ENCODE data around the gene CLCN5.

CLCN5 gene

DNA sequence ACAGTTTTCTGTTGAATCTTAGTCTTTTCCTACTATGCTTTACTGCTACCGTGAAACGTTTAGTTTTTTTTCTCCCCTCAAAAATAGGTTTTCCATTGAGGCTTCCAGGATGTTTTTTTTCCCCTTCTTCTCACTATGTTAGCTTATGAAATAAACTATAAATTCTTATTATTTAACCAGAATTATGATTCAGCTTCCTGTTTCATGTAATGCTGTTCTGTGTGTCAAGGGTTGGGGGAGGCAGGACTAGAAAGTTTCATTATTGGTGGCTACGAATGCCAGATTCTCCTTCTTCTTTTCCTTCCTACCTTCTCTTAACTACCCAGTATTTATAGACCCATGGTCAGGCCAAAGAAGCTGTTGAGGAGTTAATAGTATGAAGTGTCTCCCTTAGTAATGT lies 11.8 kb downstream of the CLCN5 start:
- no peak for DNase-seq

DNA sequence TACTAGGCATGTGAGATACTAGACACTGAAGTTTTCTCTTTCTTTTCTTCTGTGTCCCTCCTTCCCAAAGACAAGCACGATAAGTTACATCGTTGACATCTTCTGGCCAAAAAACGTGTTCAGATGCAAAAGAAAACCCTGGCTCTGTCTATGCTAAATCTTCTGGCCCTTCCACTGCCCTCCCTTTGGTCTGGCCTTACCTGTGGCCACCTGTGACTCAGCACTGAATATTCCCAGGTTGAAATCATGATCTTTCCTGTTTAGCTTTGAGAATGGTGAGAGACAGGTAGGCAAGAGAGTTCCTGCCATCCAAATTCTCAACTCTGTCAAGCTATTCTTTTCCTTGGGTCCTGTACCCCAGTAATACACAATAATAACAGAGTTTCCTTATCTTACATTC lies 12.3 kb downstream of the CLCN5 start:
- no peak for DNase-seq

DNA sequence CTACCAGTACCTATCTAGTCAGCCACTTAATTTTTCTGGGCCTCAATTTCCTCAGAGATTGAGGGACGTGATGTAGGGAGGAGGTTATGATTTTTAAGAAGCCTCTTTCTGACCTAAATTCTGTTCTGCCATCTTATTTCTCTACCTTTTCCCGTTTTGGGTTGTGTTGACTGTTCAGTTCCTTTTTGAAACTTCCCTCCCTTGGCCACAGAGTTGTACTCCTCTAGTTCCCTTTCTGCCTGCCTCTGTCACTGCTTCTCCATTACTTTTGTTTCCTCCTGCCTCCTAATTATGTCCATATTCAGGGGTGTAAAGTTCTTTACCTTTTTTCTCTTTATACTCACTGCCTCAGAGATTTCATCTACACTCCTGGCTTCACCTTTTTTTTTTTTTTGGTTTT lies 25.4 kb downstream of the CLCN5 start:
- DNase-seq: no peak

GRCh38 chrX:49949961-49950360 lies 27.6 kb downstream of the CLCN5 start:
- DNase-seq: no peak

DNA sequence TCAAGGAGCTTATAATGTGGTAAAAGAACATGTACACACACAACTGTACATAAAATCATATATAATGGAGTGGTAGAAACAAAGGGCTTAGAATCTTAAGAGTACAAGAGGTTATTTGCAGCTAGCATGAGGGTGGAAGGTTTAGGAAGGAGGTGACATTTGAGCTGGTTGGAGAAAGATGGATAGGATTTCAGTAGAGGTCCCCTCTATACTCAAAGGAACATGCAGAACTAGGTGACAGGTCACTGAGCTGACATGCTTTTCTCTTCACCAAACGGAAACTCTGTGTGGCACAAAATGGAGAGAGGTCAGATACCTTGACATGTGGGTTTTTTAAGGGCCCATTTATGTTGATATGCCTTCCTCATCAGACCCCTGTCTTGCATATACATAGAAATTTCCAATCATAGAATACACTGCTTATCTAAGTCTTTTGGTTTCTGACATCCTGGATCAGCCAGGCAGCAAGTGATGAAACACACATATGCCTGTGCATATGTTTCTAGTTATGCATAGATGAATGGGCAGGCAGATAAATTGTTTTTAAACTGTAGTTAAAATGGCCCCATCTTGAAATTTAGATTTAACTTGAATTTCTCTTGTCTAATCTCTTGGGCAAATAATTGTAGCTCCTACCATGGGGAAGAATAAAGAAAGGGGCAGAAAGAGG lies 29.3 kb downstream of the CLCN5 start:
- no peak for DNase-seq

DNA sequence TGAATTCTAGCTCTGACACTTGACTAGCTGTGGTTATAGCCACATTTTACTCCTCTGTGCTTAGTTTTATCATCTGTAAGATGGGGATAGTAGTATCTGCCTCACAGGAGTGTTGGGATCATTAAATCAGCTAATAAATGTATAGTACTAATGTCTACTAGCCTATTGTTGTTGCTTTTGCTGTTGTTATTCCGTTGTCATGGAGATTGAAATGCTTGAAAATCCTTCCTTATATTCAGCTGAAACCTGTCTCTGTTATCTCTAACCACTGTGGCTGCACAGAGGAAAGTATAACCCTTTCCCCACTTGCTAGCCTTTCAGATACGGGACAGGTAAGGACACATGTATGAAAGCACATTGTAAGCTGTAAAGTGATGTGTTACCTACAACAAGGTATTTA lies 33.9 kb downstream of the CLCN5 start:
- DNase-seq: no peak

- DNase-seq: no peak
Measured at GRCh38 chrX:49958727-49959485, 36.5 kb downstream of the CLCN5 start.

GRCh38 chrX:49959602-49960001 lies 37.2 kb downstream of the CLCN5 start:
- DNase-seq: no peak

DNA sequence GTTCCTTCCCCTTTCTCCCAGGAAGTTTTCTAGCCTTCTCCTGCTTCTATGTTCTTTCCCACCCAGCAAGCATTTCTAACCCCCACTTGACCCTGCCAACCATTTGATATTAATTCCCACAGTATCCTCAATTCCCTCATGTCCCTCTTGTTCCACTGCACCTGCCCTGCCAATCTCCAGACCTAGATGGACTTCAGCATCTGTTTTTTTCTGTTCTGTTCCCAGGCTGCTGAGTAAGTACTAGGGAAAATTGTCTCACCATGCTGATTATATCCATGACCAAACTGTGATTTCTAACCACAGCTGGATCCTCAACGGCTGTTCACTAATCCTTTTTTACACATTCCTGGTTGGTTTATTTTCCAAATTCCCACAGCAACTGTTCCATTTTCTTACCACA lies 37.7 kb downstream of the CLCN5 start:
- DNase-seq: peak; percentile 31

- DNase-seq: no peak
Measured at GRCh38 chrX:49970674-49971073, 48.3 kb downstream of the CLCN5 start.

DNA sequence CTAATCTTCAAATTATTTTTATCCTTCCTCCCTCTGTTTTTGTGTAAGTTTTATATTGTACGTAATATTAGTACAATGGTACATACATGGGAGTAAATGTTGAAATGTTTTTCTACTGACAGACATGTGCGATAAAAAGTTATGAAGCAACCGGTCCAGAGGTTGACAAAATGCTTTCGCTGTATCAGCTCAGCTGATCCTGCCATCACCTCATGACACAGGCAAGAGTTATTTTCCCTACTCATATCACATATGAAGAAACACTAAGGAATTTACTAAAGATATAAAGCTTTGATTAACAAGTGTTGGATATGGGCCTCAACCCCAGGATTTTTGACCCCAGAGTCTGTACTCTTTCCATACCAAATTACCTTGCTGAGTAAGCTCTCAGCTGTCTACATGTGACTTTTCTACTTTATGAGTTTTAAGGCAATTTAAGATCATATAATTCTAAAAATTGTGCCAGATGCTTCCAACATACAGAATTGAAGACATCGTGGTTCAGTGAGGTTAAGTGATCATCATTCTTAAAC lies 50.0 kb downstream of the CLCN5 start:
- no peak for DNase-seq

DNA sequence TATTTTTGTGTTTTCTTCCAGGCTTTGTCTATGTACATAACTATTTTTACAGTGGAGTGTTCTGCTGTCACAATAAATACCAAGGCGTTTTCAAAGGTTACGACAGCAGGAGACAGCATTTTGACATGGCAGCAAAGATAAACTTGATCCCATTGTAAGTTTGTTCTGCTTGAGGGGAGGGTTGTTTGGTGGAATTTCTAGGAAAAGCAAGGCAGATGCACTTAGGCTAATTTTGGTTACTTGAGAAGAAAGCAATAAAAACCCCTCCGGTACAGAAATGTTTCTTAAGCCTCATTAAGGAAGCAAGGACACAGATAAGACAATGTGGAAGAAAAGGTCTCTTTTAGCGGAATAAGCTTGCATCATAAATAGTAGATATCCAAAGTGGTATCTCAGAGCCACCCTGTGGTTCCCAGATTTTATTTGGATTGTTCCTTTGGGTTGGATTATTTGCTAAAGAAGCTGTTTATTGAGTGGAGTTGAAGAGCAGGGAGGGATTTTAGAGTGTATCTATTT lies 54.3 kb downstream of the CLCN5 start:
- no peak for DNase-seq

GRCh38 chrX:49977319-49978090 lies 55.1 kb downstream of the CLCN5 start:
- peak; percentile 90 for DNase-seq

- peak; percentile 43 for DNase-seq
Measured at GRCh38 chrX:49978176-49978575, 55.8 kb downstream of the CLCN5 start.

DNA sequence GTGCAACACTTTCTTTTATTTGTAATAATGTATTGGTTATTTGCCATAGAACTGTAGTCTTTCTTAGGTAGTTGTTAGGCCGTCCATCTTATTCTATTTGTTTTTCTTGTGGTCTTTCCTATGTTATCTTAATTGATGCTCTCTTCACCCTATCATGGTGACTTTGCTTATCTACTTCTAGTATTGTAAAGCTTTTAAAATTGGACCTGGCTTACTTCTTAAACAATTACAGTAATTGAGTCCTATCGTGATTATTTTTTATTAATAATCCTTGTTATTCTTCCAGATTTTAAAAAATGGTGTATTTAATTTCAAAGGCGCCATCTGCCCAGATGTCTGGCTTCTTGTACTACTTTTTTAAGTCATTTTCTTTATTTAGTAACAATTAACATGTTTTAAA lies 63.7 kb downstream of the CLCN5 start:
- DNase-seq: no peak

- DNase-seq: no peak
Measured at GRCh38 chrX:49987651-49988050, 65.3 kb downstream of the CLCN5 start.

- peak; percentile 9 for DNase-seq
Measured at GRCh38 chrX:49988143-49988542, 65.7 kb downstream of the CLCN5 start.

- peak; percentile 61 for DNase-seq
Measured at GRCh38 chrX:49991758-49992157, 69.4 kb downstream of the CLCN5 start.

DNA sequence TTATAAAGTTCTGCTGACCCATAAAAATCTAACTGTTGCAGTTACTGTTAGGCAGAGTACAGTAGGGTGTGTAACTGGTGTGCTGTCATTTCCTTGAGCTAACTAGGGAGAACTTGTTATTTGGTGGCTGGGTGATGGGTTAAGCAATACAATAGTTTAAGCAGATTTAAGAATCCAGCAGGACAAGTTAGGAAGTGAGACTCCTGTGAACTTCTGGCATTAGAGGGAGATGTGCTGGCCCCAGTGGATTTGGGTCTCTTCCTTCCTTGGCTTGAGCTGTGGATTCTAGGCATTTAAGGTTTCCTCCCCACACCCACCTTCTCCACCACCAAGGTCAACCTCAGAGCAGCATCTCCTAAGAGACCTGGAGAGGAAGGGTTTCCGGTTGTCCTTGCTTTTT lies 70.5 kb downstream of the CLCN5 start:
- DNase-seq: no peak

GRCh38 chrX:49993661-49994060 lies 71.3 kb downstream of the CLCN5 start:
- no peak for DNase-seq

DNA sequence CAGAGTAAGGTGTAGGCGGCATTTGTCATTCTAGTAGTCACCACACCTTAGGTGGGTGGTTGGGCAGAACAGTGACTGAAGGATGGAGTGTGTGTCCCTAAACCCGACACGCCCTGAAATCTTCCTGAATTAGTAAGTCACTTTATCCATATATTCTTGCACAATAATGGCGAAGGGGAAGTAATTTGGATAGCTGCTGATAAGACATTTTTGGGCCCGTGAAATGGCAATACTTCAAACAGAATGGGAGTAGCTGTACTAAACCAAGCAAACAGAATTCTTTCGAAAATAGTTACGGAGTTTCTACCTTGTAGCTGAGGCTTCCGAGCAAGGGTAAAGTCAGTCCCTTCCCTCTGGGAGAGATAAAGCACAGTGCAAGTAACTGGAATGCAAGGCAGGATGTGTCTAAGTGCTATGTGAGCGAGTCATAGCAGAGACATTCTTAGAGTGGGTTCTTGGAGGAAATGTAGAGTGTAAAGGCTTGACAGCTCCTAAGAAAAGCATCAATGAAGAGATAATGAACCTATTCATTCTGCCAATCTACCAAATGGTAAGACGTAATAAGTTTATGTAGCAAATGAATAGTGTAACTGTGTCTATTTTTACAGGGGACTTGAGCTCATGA lies 72.8 kb downstream of the CLCN5 start:
- no peak for DNase-seq

- no peak for DNase-seq
Measured at GRCh38 chrX:49995795-49996455, 73.5 kb downstream of the CLCN5 start.
